ENCODE measurements around the gene PDE8B.

The PDE8B gene

GRCh38 chr5:77452351-77452750 lies 241.9 kb downstream of the PDE8B start:
- no peak for ATAC-seq
- TF ChIP-seq ZNF70 (CRISPR knock-in tag; IDR thresholded peaks at IDR 0.05) (no peak), PPARA (CRISPR knock-in tag; IDR thresholded peaks at IDR 0.05; ENCODE audit: borderline replicate concordance) (no peak), ISL1 (CRISPR knock-in tag; IDR thresholded peaks at IDR 0.05) (no peak), CSRNP3 (CRISPR knock-in tag; IDR thresholded peaks at IDR 0.05) (no peak), SNAI2 (CRISPR knock-in tag; IDR thresholded peaks at IDR 0.05) (no peak), OSR1 (CRISPR knock-in tag; IDR thresholded peaks at IDR 0.05) (no peak), TCF4 (CRISPR knock-in tag; IDR thresholded peaks at IDR 0.05; ENCODE audit: borderline replicate concordance) (no peak), RARB (CRISPR knock-in tag; IDR thresholded peaks at IDR 0.05) (no peak), ZNF565 (CRISPR knock-in tag; conservative IDR thresholded peaks at IDR 0.05; ENCODE audit: low read depth) (no peak), ZNF8 (CRISPR knock-in tag; IDR thresholded peaks at IDR 0.05) (no peak), ESRRG (CRISPR knock-in tag; IDR thresholded peaks at IDR 0.05) (no peak), CSDC2 (CRISPR knock-in tag; IDR thresholded peaks at IDR 0.05) (no peak), ZC3H10 (CRISPR knock-in tag; IDR thresholded peaks at IDR 0.05) (no peak), BACH2 (CRISPR knock-in tag; IDR thresholded peaks at IDR 0.05; ENCODE audit: borderline replicate concordance) (no peak), TSHZ2 (CRISPR knock-in tag; IDR thresholded peaks at IDR 0.05) (no peak), POU6F1 (CRISPR knock-in tag; IDR thresholded peaks at IDR 0.05; ENCODE audit: borderline replicate concordance, low read depth) (no peak), ARNTL (CRISPR knock-in tag; IDR thresholded peaks at IDR 0.05; ENCODE audit: borderline replicate concordance, low read depth) (no peak), ZFP3 (CRISPR knock-in tag; IDR thresholded peaks at IDR 0.05) (no peak)

GRCh38 chr5:77454123-77454522 lies 243.6 kb downstream of the PDE8B start:
- no peak for ATAC-seq
- TF ChIP-seq TCF4 (CRISPR knock-in tag; IDR thresholded peaks at IDR 0.05; ENCODE audit: borderline replicate concordance) (no peak), ZC3H10 (CRISPR knock-in tag; IDR thresholded peaks at IDR 0.05) (no peak), SNAI2 (CRISPR knock-in tag; IDR thresholded peaks at IDR 0.05) (no peak), POU6F1 (CRISPR knock-in tag; IDR thresholded peaks at IDR 0.05; ENCODE audit: borderline replicate concordance, low read depth) (no peak), PPARA (CRISPR knock-in tag; IDR thresholded peaks at IDR 0.05; ENCODE audit: borderline replicate concordance) (no peak)

GRCh38 chr5:77461287-77461686 lies 250.8 kb downstream of the PDE8B start:
- ATAC-seq, result no peak
- TF ChIP-seq POU6F1 (CRISPR knock-in tag; IDR thresholded peaks at IDR 0.05; ENCODE audit: borderline replicate concordance, low read depth) (no peak), PPARA (CRISPR knock-in tag; IDR thresholded peaks at IDR 0.05; ENCODE audit: borderline replicate concordance) (no peak), CSDC2 (CRISPR knock-in tag; IDR thresholded peaks at IDR 0.05) (no peak), ISL1 (CRISPR knock-in tag; IDR thresholded peaks at IDR 0.05) (no peak), RARB (CRISPR knock-in tag; IDR thresholded peaks at IDR 0.05) (no peak), PATZ1 (CRISPR knock-in tag; IDR thresholded peaks at IDR 0.05; ENCODE audit: borderline replicate concordance) (no peak), ZC3H10 (CRISPR knock-in tag; IDR thresholded peaks at IDR 0.05) (no peak), TSHZ2 (CRISPR knock-in tag; IDR thresholded peaks at IDR 0.05) (no peak), OSR1 (CRISPR knock-in tag; IDR thresholded peaks at IDR 0.05) (no peak), SNAI2 (CRISPR knock-in tag; IDR thresholded peaks at IDR 0.05) (no peak), TCF4 (CRISPR knock-in tag; IDR thresholded peaks at IDR 0.05; ENCODE audit: borderline replicate concordance) (no peak), GLIS3 (CRISPR knock-in tag; IDR thresholded peaks at IDR 0.05) (no peak), ESRRG (CRISPR knock-in tag; IDR thresholded peaks at IDR 0.05) (no peak), ZNF8 (CRISPR knock-in tag; IDR thresholded peaks at IDR 0.05) (no peak), TOX (CRISPR knock-in tag; IDR thresholded peaks at IDR 0.05; ENCODE audit: borderline replicate concordance) (no peak), ZNF565 (CRISPR knock-in tag; conservative IDR thresholded peaks at IDR 0.05; ENCODE audit: low read depth) (no peak), ARNTL (CRISPR knock-in tag; IDR thresholded peaks at IDR 0.05; ENCODE audit: borderline replicate concordance, low read depth) (no peak)
